Liver (tissue), 9 donors: ENCODE results near the gene FAM219A. TPM values are rescaled to one million over a fixed set of nuclear protein-coding genes. Genes with fewer than 3 reads are reported as not detected.

Source experiments
- DNase-seq: peaks from one replicate; pipeline ENCODE4 v3.0.0-alpha.2; 2017; ENCODE audit warnings: low spot score
- H3K27ac ChIP-seq, 2 donors: one replicate each; pipeline ENCODE4 v1.7.0; 2013; ENCODE audit warnings: inconsistent platforms in 2 of 2, low read length in 2 of 2, control low read depth in 1 of 2, low read depth in 1 of 2, mild to moderate bottlenecking in 1 of 2
- H3K27me3 ChIP-seq, 4 donors: one replicate each; pipeline versions ENCODE4 v1.6.1 to v1.7.0; 2013; ENCODE audit warnings: low read length in 3 of 4, inconsistent platforms in 1 of 4, mild to moderate bottlenecking in 1 of 4, moderate library complexity in 1 of 4; ENCODE audit not compliant: control insufficient read depth in 4 of 4, insufficient read depth in 4 of 4
- H3K36me3 ChIP-seq, 4 donors: one replicate each; pipeline versions ENCODE4 v1.6.1 to v1.7.0; 2013; ENCODE audit warnings: low read length in 3 of 4, mild to moderate bottlenecking in 3 of 4, low read depth in 1 of 4, moderate library complexity in 1 of 4; ENCODE audit not compliant: control insufficient read depth in 4 of 4, insufficient read depth in 3 of 4
- H3K4me1 ChIP-seq, 4 donors: one replicate each; pipeline versions ENCODE4 v1.6.1 to v1.7.0; 2013; ENCODE audit warnings: low read length in 3 of 4, mild to moderate bottlenecking in 3 of 4, moderate library complexity in 1 of 4; ENCODE audit not compliant: control insufficient read depth in 4 of 4, insufficient read depth in 4 of 4
- H3K4me3 ChIP-seq, 3 donors: one replicate each; pipeline versions ENCODE4 v1.6.1 to v1.7.0; 2013; ENCODE audit warnings: low read length in 3 of 3, control low read depth in 1 of 3, low read depth in 1 of 3, mild to moderate bottlenecking in 1 of 3
- H3K9ac ChIP-seq, 2 donors: one replicate each; pipeline ENCODE4 v1.7.0; 2013; ENCODE audit warnings: low read length in 2 of 2, mild to moderate bottlenecking in 2 of 2, moderate library complexity in 2 of 2, control low read depth in 1 of 2, low read depth in 1 of 2
- H3K9me3 ChIP-seq, 4 donors: one replicate each; pipeline versions ENCODE4 v1.6.1 to v1.7.0; 2013; ENCODE audit warnings: low read length in 3 of 4; ENCODE audit not compliant: control insufficient read depth in 4 of 4
- EGR1 ChIP-seq, 2 donors: IDR thresholded peaks; 2 replicates each; pipeline ENCODE4 v1.6.1; 2016 to 2018; ENCODE audit warnings: antibody characterized with exemption in 2 of 2, low read depth in 2 of 2
- FOXA1 ChIP-seq: IDR thresholded peaks from 2 replicates; pipeline ENCODE4 v1.6.1; 2016; ENCODE audit warnings: antibody characterized with exemption
- GABPA ChIP-seq, 2 donors: IDR thresholded peaks in 1 of 2; conservative IDR thresholded peaks in 1 of 2; 2 replicates each; pipeline ENCODE4 v1.6.1; 2016; ENCODE audit warnings: antibody characterized with exemption in 2 of 2, mild to moderate bottlenecking in 1 of 2, moderate library complexity in 1 of 2
- HNF4A ChIP-seq, 2 donors: conservative IDR thresholded peaks; 2 replicates each; pipeline ENCODE4 v1.6.1; 2016; ENCODE audit warnings: antibody characterized with exemption in 2 of 2, mild to moderate bottlenecking in 2 of 2
- JUND ChIP-seq, 2 donors: IDR thresholded peaks; 2 replicates each; pipeline ENCODE4 v1.6.1; 2016; ENCODE audit warnings: antibody characterized with exemption in 2 of 2
- NR2F2 ChIP-seq: IDR thresholded peaks from 2 replicates; pipeline ENCODE4 v1.6.1; 2016; ENCODE audit warnings: antibody characterized with exemption
- RAD21 ChIP-seq, 2 donors: IDR thresholded peaks; 2 replicates each; pipeline ENCODE4 v1.6.1; 2016; ENCODE audit warnings: antibody characterized with exemption in 2 of 2, mild to moderate bottlenecking in 2 of 2
- RXRA ChIP-seq, 2 donors: IDR thresholded peaks; 2 replicates each; pipeline ENCODE4 v1.6.1; 2017 to 2018; ENCODE audit warnings: antibody characterized with exemption in 2 of 2, mild to moderate bottlenecking in 1 of 2
- SP1 ChIP-seq: IDR thresholded peaks from 2 replicates; pipeline ENCODE4 v1.6.1; 2018; ENCODE audit warnings: antibody characterized with exemption, mild to moderate bottlenecking
- TAF1 ChIP-seq: conservative IDR thresholded peaks from 2 replicates; pipeline ENCODE4 v1.6.1; 2016; ENCODE audit warnings: antibody characterized with exemption, mild to moderate bottlenecking
- YY1 ChIP-seq: IDR thresholded peaks from 2 replicates; pipeline ENCODE4 v1.6.1; 2016; ENCODE audit warnings: antibody characterized with exemption, mild to moderate bottlenecking
- WGBS: extraction: QIAGEN DNeasy Blood & Tissue Kit; methylation state at CpG from one replicate; pipeline ENCODE4 v1.1.7; 2013; 5-methylcytosine and 5-hydroxymethylcytosine counted together
- polyA plus RNA-seq, 2 donors: library from polyadenylated mRNA; stranded (reverse) in 1 of 2; unstranded in 1 of 2; fragments of 200-250 nt in 1 of 2; fragments of >200 nt in 1 of 2; fragmentation: Nextera tagmentation in 1 of 2; extraction: Ambion mirVana in 1 of 2; gene quantifications; one replicate each; pipeline versions ENCODE4 v1.2.1 to v1.2.3, GENCODE V29; 2013 to 2015
- total RNA-seq, 2 donors: library from RNA; depleted of rRNA; stranded (reverse); fragments of >200 nt; gene quantifications; one replicate each; pipeline ENCODE4 v1.2.3, GENCODE V29; 2014
- TF ChIP-seq, protein P1 (sequence below): IDR thresholded peaks from 2 replicates; pipeline ENCODE4 v1.6.1; 2016; ENCODE audit warnings: antibody characterized with exemption
- TF ChIP-seq, protein P2 (sequence below): IDR thresholded peaks from 2 replicates; pipeline ENCODE4 v1.6.1; 2016; ENCODE audit warnings: antibody characterized with exemption
- TF ChIP-seq, protein P3 (sequence below): fragments of 150-350 bp; IDR thresholded peaks from 2 replicates; pipeline ENCODE4 v1.5.1; 2017; ENCODE audit warnings: improper control_type of control experiment, low read depth, low read length; ENCODE audit not compliant: missing input control
- TF ChIP-seq, protein P4 (sequence below): IDR thresholded peaks from 2 replicates; pipeline ENCODE4 v1.6.1; 2016; ENCODE audit warnings: antibody characterized with exemption, mild to moderate bottlenecking
- TF ChIP-seq, protein P5 (sequence below): IDR thresholded peaks from 2 replicates; pipeline ENCODE4 v1.6.1; 2016; ENCODE audit warnings: antibody characterized with exemption
- donor health status: healthy.
- donor health status: healthy.
- donor health status: healthy.
- donor health status: healthy.
- donor health status: healthy.

FAM219A gene
- total and polyA plus RNA-seq, 4 donors: 1.6 to 3.6 (median 2.4) TPM

DNA sequence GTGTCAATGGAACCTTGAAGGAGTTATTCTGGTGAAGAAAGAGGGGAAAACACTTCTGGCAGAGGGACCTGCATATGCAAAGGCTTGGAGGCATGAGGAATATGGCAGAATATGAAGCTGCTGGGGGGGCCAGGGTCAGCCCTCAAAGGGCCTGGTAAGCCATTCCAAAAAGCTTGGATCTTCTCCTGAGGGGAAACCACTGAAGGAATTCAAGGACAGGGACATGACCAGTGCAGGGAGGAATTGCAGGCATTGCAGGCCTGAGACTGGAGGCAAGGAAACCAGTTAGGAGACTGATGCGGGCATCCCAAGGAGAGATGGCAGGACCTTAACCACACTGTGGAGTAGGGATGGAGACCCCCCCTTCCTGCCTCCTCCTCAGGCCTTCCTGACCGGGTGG, 43.0 kb upstream of the FAM219A start:
- WGBS: 87% methylated on average over 2 of the region's 2 CpGs
- no peak overlapping the region for H3K27ac ChIP-seq
- TF ChIP-seq NR2F2 (no peak), EGR1 (IDR thresholded peaks at IDR 0.05; ENCODE audit: low read depth in 2 of 2) (no peak), JUND (IDR thresholded peaks at IDR 0.05) (no peak), YY1 (no peak), SP1 (no peak), TAF1 (no peak), GABPA (IDR thresholded peaks at IDR 0.05 in 1 of 2, conservative IDR thresholded peaks at IDR 0.05 in 1 of 2) (no peak), FOXA1 (no peak), RAD21 (IDR thresholded peaks at IDR 0.05) (no peak), HNF4A (conservative IDR thresholded peaks at IDR 0.05) (no peak), RXRA (IDR thresholded peaks at IDR 0.05) (no peak)
- TF ChIP-seq, protein P1, sequence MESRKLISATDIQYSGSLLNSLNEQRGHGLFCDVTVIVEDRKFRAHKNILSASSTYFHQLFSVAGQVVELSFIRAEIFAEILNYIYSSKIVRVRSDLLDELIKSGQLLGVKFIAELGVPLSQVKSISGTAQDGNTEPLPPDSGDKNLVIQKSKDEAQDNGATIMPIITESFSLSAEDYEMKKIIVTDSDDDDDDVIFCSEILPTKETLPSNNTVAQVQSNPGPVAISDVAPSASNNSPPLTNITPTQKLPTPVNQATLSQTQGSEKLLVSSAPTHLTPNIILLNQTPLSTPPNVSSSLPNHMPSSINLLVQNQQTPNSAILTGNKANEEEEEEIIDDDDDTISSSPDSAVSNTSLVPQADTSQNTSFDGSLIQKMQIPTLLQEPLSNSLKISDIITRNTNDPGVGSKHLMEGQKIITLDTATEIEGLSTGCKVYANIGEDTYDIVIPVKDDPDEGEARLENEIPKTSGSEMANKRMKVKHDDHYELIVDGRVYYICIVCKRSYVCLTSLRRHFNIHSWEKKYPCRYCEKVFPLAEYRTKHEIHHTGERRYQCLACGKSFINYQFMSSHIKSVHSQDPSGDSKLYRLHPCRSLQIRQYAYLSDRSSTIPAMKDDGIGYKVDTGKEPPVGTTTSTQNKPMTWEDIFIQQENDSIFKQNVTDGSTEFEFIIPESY: no peak
- TF ChIP-seq, protein P2, sequence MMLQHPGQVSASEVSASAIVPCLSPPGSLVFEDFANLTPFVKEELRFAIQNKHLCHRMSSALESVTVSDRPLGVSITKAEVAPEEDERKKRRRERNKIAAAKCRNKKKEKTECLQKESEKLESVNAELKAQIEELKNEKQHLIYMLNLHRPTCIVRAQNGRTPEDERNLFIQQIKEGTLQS: no peak
- TF ChIP-seq, protein P3, sequence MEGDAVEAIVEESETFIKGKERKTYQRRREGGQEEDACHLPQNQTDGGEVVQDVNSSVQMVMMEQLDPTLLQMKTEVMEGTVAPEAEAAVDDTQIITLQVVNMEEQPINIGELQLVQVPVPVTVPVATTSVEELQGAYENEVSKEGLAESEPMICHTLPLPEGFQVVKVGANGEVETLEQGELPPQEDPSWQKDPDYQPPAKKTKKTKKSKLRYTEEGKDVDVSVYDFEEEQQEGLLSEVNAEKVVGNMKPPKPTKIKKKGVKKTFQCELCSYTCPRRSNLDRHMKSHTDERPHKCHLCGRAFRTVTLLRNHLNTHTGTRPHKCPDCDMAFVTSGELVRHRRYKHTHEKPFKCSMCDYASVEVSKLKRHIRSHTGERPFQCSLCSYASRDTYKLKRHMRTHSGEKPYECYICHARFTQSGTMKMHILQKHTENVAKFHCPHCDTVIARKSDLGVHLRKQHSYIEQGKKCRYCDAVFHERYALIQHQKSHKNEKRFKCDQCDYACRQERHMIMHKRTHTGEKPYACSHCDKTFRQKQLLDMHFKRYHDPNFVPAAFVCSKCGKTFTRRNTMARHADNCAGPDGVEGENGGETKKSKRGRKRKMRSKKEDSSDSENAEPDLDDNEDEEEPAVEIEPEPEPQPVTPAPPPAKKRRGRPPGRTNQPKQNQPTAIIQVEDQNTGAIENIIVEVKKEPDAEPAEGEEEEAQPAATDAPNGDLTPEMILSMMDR: no peak
- TF ChIP-seq, protein P4, sequence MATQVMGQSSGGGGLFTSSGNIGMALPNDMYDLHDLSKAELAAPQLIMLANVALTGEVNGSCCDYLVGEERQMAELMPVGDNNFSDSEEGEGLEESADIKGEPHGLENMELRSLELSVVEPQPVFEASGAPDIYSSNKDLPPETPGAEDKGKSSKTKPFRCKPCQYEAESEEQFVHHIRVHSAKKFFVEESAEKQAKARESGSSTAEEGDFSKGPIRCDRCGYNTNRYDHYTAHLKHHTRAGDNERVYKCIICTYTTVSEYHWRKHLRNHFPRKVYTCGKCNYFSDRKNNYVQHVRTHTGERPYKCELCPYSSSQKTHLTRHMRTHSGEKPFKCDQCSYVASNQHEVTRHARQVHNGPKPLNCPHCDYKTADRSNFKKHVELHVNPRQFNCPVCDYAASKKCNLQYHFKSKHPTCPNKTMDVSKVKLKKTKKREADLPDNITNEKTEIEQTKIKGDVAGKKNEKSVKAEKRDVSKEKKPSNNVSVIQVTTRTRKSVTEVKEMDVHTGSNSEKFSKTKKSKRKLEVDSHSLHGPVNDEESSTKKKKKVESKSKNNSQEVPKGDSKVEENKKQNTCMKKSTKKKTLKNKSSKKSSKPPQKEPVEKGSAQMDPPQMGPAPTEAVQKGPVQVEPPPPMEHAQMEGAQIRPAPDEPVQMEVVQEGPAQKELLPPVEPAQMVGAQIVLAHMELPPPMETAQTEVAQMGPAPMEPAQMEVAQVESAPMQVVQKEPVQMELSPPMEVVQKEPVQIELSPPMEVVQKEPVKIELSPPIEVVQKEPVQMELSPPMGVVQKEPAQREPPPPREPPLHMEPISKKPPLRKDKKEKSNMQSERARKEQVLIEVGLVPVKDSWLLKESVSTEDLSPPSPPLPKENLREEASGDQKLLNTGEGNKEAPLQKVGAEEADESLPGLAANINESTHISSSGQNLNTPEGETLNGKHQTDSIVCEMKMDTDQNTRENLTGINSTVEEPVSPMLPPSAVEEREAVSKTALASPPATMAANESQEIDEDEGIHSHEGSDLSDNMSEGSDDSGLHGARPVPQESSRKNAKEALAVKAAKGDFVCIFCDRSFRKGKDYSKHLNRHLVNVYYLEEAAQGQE: no peak
- TF ChIP-seq, protein P5, sequence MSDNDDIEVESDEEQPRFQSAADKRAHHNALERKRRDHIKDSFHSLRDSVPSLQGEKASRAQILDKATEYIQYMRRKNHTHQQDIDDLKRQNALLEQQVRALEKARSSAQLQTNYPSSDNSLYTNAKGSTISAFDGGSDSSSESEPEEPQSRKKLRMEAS: no peak

More for the DNA sequence above, 43.0 kb upstream of the FAM219A start:
- no peaks in the 10 kb centered on the region for H3K9me3 ChIP-seq
- no peak overlapping the region for H3K4me3 ChIP-seq
- H3K36me3 ChIP-seq: no peaks in the 10 kb centered on the region
- no peaks in the 10 kb centered on the region for H3K27me3 ChIP-seq
- no peak overlapping the region for H3K9ac ChIP-seq
- peaks cover 0 to 9% (median 4%) of the 10 kb centered on the region in 4 donors for H3K4me1 ChIP-seq
- no peak for DNase-seq
